Panc1 (cell line): ENCODE results near the gene DNAL4. TPM values are rescaled to one million over a fixed set of nuclear protein-coding genes. Genes with fewer than 3 reads are reported as not detected.

Experiments used
- ATAC-seq: fragments of 200-7000 bp; cut with Tn5 transposase; 2 replicates; pipeline ENCODE4 v1.9.1; 2020; ENCODE audit warnings: mild to moderate bottlenecking, moderate library complexity
- BruUV-seq: library from RNA; stranded (reverse); fragments of 400-500 nt; replicated peaks from 2 replicates; lab custom pipeline; 2021; lab: Mats Ljungman, UMichigan
- CTCF ChIA-PET: fragments of 300-600 bp; sonication (Branson Sonifier 250); formaldehyde crosslinking; loops from one replicate; lab custom pipeline; 2022; ENCODE audit warnings: antibody characterized with exemption; lab: Charles Lee
- POLR2A ChIA-PET: fragments of 300-600 bp; sonication (Branson Sonifier 250); formaldehyde crosslinking; loops from one replicate; lab custom pipeline; 2022; ENCODE audit warnings: antibody characterized with exemption; lab: Charles Lee
- DNase-seq: peaks from one replicate; pipeline ENCODE4 v3.0.0-alpha.2; 2010; ENCODE audit warnings: low read depth, low spot score
- H3K27ac ChIP-seq: 2 replicates; pipeline ENCODE4 v1.5.1; 2011; ENCODE audit warnings: mild to moderate bottlenecking, low read length, inconsistent platforms
- H3K27me3 ChIP-seq: fragments of 200-500 bp; sonication (Bioruptor generic); 2 replicates; pipeline ENCODE4 v1.6.0; 2014; ENCODE audit warnings: low read length, inconsistent platforms; ENCODE audit not compliant: control insufficient read depth, insufficient read depth
- H3K36me3 ChIP-seq: fragments of 200-500 bp; sonication (Bioruptor generic); 2 replicates; pipeline ENCODE4 v1.5.1; 2014; ENCODE audit warnings: inconsistent platforms, mild to moderate bottlenecking, low read length, moderate library complexity; ENCODE audit not compliant: control insufficient read depth, insufficient read depth
- H3K4me1 ChIP-seq: 2 replicates; pipeline ENCODE4 v1.5.1; 2011; ENCODE audit warnings: inconsistent platforms, mild to moderate bottlenecking, low read length, moderate library complexity; ENCODE audit not compliant: control insufficient read depth, insufficient read depth
- H3K4me3 ChIP-seq, 2 experiments: 2 replicates each; pipeline ENCODE4 v1.5.1; 2011 to 2012; ENCODE audit warnings: low read depth in 2 of 2, low read length in 2 of 2, mild to moderate bottlenecking in 2 of 2, inconsistent platforms in 1 of 2, moderate library complexity in 1 of 2
- H3K9me3 ChIP-seq: fragments of 200-500 bp; sonication (Bioruptor generic); 2 replicates; pipeline ENCODE4 v1.5.1; 2014; ENCODE audit warnings: low read depth, mild to moderate bottlenecking, inconsistent platforms, low read length, moderate library complexity; ENCODE audit not compliant: control insufficient read depth, insufficient read depth
- CTCF ChIP-seq: fragments of 450-650 bp; IDR thresholded peaks from 2 replicates; pipeline ENCODE4 v1.5.1; 2017; ENCODE audit warnings: mild to moderate bottlenecking
- POLR2AphosphoS5 ChIP-seq: IDR thresholded peaks from 2 replicates; pipeline ENCODE4 v1.6.1; 2012; ENCODE audit warnings: mild to moderate bottlenecking, low read depth, low read length, moderate library complexity
- REST ChIP-seq, 2 experiments: IDR thresholded peaks; 2 replicates each; pipeline ENCODE4 v1.6.1; 2011 to 2012; ENCODE audit warnings: low read depth in 2 of 2, control low read depth in 1 of 2, low read length in 1 of 2, mild to moderate bottlenecking in 1 of 2, moderate library complexity in 1 of 2; ENCODE audit not compliant: insufficient read depth in 1 of 2
- SIN3A ChIP-seq: IDR thresholded peaks from 2 replicates; pipeline ENCODE4 v1.6.1; 2012; ENCODE audit warnings: low read depth, mild to moderate bottlenecking, low read length, moderate library complexity, borderline replicate concordance; ENCODE audit not compliant: insufficient read depth
- TCF7L2 ChIP-seq: IDR thresholded peaks from 2 replicates; pipeline ENCODE4 v1.6.1; 2011; ENCODE audit warnings: mild to moderate bottlenecking, low read depth, low read length, inconsistent platforms
- in situ Hi-C: cut with HindIII; loops from 2 replicates; pipeline ENCODE4 v1.10.0; 2016; ENCODE audit warnings: low sequenced_read_pairs, low pct_unique_long_range_greater_than_20kb
- intact Hi-C: fragments of 100-400 bp; cut with micrococcal nuclease; formaldehyde crosslinking; loops from one replicate; pipeline ENCODE4 v1.10.0; 2022; ENCODE audit not compliant: unreplicated experiment
- total RNA-seq: library from RNA; stranded (reverse); gene quantifications from one replicate; pipeline ENCODE4 v1.2.1, GENCODE V29; 2021; ENCODE audit not compliant: unreplicated experiment

DNAL4 gene
- total RNA-seq, 1 experiment from 2014 or later = 10.5 TPM

GRCh38 chr22:38741166-38741565 is 52.8 kb downstream of the DNAL4 start:
- no peak overlapping the region for H3K27ac ChIP-seq
- BruUV-seq = no TSS peak

GRCh38 chr22:38740754-38741153 is 53.2 kb downstream of the DNAL4 start:
- no peak for TF ChIP-seq SIN3A
- TF ChIP-seq CTCF = no peak
- no peak for TF ChIP-seq TCF7L2
- no peak for TF ChIP-seq POLR2AphosphoS5
- no peak for TF ChIP-seq REST (IDR thresholded peaks at IDR 0.05; ENCODE audit: insufficient read depth in 1 of 2, low read depth in 2 of 2, low read length in 1 of 2)
- Histone ChIP-seq H3K4me3 (no peak overlapping the region), H3K27me3 (no peaks in the 10 kb centered on the region), H3K27ac (no peak overlapping the region), H3K36me3 (no peaks in the 10 kb centered on the region), H3K9me3 (no peaks in the 10 kb centered on the region), H3K4me1 (no peaks in the 10 kb centered on the region)
- DNase-seq = no peak
- no TSS peak for BruUV-seq
- in situ Hi-C loops = no loop called here
- ChIA-PET CTCF (no interaction called here), POLR2A (interaction anchor here (0.6 kb wide), 1 partner anchor 20 kb away, joined by 6 read pairs; no protein-coding TSS in a partner anchor)
- intact Hi-C loops = no loop called here
- ATAC-seq = no peak

More at GRCh38 chr22:38741166-38741565, 52.8 kb downstream of the DNAL4 start:
- TF ChIP-seq CTCF (no peak), POLR2AphosphoS5 (no peak), TCF7L2 (no peak), SIN3A (no peak), REST (IDR thresholded peaks at IDR 0.05; ENCODE audit: insufficient read depth in 1 of 2, low read depth in 2 of 2, low read length in 1 of 2) (no peak)
- no peaks in the 10 kb centered on the region for H3K9me3 ChIP-seq
- no peak for ATAC-seq
- no peaks in the 10 kb centered on the region for H3K36me3 ChIP-seq
- H3K27me3 ChIP-seq = no peaks in the 10 kb centered on the region
- in situ Hi-C loops (no loop called here), intact Hi-C loops (no loop called here)
- no peak overlapping the region for H3K4me3 ChIP-seq
- CTCF ChIA-PET = no interaction called here
- no peaks in the 10 kb centered on the region for H3K4me1 ChIP-seq
- DNase-seq = no peak
- POLR2A ChIA-PET = no interaction called here
